ENCODE data around the gene NUP107.

Gene NUP107

DNA sequence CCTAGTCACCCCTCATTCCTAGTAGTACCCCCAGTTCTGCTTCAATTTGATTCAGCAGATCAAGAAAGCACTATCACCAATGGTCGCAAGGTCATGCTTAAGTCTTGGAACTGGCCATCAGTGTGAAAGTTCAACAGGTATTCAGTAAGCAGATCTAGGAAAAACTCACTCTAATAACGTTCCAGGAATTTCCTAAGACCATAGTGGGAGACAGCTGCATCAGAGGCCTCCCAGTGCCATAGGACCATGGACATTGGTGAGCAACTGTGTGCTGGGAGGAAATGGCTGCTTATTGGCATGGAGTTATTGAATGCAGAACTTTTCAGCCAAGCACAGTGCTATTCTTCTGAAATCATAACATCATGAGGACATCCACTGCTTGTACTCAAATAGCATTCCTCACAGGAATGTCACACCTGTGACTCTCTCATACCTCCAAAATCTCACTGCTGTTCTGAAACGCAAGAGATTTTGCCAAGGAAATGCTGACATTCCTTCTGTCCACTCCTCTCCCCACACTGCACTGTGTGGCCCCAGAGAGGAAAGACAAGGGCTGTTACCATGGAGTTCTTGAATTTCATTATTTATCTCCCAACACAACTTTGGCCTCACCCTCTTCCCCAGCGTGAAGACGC lies 90.3 kb downstream of the NUP107 start:
- no peak for DNase-seq

DNA sequence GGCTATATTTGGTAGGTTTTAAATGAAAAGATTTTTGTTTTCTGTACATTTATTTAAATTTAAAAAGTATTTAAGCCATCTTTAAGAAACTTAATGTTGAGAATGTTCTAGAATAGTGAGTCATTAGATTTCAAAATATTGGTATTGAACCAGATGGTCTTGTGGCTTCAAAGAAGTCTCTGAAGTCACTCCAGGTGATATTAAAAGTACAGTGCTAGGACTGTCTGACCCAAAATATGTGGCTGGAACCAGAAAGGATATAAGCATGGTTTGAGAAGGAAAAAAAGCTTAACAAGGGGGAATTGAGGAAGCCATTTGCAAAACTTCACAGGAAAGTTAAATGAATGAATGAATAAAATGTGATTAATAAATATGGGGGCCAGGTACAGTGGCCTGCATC lies 92.5 kb downstream of the NUP107 start:
- no peak for DNase-seq

DNA sequence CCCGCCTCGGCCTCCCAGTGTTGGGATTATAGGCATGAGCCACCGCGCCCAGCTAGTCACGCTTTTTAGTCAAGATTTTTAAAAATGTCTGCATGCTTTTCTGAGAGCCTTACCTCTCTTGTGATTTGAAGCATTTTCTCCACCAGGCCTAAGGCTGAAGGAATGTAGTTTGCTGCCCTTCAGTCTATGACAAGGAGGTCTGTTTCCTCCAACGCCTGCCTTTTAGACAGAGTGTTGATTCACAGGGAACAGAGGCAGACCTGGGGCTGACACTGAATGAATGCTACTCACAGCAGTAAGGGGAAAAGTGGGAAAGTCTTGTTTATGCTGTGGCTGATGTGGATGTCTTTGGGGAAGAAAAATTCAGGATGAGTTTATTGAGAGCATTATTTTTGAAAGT lies 94.0 kb downstream of the NUP107 start:
- DNase-seq = no peak

DNA sequence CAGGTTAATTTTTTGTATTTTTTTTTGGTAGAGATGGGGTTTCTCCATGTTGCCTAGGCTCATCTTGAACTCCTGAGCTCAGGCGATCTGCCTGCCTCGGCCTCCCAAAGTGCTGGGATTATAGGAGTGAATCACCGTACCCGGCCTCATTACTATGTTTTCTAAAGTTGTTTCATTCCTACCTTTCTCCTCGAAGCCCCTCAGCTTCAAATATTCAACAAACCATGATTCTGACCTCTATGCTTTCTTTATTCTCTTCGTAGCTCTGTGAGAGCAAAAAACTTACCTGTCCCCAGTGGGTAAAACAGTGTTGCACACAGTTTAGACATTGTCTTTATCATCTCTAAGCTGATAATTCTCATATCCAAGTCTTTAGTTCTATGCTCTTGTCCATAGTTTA lies 95.0 kb downstream of the NUP107 start:
- DNase-seq = no peak

DNA sequence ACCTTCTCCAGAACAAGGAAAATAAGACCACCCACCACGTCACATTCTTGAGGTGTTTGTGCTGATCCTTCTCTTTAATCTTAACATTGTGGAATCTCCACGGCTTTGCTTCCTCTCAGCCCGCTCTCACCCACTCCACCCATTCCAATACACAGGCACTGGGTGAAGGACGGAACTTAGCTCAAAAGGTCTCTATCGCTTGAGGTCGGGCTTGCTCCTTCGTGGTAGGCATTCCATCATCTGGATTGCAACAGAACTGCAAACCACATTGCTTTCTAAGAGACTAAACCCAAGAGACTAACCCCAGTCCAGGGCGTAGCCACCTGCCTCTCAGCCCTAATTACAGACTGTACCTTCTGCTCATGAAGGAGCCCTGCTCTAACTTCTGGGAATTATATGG lies 97.2 kb downstream of the NUP107 start:
- DNase-seq = peak; percentile 40

DNA sequence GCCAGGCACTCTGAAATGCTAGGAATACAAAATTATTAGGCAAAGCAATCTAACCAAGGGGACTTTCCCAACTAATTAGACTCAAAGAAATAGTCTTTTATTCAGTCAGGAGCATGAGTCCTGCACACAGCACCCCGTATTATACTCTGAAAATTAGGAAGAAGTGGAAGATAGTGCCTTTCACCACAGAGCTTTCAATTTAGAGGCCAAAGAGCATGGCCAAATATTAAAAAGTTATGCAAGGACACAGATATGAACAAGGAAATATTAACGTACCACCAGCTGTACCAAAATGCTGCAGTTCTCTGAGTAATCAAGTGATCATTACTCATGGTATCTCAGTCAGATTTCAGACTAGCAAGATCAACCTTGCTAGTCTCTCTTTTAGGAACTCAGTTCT lies 98.6 kb downstream of the NUP107 start:
- DNase-seq = no peak

DNA sequence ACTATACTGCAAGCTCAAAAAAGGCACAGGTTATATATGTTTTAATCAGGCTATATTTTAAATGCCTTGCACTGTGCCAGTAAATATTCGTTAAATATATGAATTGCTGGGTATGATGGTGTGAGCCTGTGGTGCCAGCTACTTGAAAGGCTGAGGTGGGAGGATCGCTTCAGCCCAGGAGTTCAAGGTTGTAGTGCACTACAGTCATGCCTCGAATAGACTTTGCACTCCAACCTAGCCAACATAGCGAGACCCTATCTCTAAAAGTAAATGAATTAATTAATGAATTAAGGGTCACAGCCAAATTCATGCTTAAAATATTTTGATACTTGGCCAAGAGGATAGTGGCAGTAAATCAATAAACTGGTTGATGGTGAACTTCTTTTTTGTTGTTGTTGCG lies 99.0 kb downstream of the NUP107 start:
- DNase-seq = no peak

DNA sequence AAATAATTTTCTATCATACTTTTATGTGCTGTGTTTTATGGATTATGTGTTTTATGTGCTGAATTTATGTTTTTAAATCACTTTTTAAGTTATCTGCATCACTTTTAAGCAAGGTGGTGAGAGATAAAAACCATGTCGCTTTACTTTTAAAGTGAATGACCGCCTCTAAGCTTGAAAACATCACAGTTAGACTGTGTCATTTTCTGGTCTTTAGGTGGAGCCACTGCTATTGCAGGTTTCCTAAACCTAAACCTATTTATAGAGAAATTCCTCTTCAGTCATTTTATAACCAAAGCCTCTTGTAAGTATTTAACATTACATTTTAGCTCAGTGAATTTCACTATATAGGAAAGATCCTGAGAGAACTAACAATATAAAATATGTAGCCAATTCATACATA lies 100.2 kb downstream of the NUP107 start:
- no peak for DNase-seq

DNA sequence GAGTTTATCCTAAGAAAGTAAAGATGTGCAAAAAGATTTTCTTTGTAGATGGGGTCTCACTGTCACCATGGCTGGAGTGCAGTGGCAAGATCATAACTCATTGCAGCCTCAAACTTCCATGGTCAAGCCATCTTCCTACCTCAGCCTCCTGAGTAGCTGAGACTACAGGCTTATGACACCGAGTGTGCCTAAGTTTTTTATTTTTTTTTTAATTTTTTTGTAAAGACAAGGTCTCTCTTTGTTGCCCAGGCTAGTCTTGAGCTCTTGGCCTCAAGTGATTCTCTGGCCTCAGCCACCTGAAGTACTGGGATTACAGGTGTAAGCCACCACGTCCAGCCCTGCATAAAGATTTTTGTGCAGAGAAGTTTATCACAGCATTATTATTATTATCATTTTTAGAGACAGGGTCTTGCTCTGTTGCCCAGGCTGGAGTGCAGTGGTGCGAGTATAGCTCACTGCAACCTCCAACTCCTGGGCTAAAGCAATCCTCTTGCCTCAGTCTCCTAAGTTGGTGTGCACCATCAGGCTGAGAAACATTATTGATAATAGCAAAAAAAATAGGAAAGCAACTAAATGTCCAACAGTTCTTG lies 101.9 kb downstream of the NUP107 start:
- DNase-seq = no peak

DNA sequence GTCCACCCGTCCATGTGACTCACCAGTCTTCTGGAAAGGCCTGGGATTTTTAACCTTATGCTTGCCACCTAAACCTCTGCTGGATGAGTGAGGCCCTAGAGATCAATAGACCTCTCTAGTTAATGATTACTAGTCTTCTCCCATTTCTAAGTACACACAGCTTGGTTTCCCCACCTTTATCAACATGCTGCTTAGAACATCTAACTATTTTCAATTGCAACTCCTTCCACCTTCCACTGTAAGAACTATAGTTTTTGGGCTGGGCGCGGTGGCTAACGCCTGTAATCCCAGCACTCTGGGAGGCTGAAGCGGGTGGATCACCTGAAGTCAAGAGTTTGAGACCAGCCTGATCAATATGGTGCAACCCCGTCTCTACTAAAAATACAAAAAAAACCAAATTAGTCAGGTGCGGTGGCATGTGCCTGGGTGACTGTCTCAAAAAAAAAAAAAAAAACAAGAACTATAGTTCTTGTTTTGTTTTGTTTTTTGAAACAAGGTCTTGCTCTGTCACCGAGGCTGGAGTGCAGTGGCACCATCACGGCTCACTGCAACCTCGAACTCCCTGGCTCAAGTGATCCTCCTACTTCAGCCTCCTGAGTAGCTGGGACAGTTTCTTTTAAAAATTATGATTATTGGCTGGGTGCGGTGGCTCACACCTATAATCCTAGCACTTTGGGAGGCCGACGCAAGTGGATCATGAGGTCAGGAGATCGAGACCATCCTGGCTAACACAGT lies 102.5 kb downstream of the NUP107 start:
- DNase-seq = no peak

DNA sequence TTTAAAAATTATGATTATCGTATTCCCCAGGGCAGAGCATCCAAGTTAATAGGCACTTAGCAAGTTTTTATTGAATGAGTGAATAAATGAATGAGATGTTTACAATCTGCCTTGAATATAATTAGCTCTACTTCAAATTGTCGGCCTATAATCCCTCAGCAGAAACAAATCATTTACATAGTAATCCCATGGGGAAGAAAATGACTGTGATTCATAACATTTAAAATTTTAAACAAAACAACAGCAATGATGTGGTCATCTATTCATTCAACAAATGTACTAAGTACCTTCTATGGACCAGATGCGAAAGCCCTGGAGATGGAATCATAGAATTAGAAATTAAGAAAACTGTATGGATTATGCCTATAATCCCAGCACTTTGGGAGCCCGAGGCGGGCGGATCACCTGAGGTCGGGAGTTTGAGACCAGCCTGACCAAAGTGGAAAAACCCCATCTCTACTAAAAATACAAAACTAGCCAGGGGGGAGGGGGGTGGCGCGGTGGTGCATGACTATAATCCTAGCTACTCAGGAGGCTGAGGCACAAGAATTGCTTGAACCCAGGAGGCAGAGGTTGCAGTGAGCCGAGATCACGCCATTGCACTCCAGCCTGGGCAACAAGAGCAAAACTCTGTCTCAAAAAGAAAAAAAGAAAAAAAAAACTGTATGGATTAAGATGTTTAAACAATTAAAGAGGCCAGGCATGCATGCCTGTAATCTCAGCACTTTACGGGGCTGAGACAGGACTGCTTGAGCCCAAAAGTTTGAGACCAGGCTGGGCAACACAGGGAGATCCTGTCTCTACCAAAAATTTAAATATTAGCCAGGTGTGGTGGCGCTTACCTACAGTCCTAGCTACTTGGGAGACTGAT lies 103.5 kb downstream of the NUP107 start:
- DNase-seq = no peak

DNA sequence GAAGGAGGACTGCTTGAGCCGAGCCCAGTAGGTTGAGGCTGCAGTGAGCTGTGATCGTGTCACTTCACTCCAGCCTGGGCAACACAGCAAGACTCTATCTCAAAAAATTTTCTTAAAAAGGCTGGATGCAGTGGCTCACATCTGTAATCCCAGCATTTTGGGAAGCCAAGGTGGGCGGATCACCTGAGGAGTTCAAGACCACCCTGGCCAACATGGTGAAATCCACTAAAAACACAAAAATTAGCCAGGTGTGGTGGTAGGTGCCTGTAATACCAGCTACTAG lies 104.1 kb downstream of the NUP107 start:
- DNase-seq = no peak

DNA sequence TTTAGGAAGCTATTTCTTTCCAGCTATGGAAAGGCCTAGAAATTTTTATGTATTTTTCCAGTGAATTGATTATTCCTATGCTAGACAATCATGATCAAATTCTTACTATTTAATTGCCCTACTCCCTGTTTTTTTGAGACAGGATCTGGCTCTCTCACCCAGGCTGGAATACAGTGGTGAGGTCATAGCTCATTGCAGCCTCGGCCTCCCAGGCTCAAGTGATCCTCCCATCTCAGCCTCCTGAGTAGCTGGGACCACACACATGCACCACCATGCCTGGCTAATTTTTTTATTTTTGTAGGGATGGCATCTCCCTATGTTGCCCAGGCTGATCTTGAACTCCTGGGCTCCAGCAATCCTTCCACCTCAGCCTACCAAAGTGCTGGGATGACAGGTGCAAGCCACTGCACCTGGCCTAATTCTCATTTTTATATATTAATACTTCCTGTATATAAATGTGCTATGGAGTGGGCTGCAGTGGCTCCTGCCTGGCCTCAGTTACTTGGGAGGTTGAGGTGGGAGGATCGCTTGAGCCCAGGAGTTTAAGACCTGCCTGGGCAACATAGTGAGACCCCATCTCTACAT lies 105.2 kb downstream of the NUP107 start:
- DNase-seq = no peak

DNA sequence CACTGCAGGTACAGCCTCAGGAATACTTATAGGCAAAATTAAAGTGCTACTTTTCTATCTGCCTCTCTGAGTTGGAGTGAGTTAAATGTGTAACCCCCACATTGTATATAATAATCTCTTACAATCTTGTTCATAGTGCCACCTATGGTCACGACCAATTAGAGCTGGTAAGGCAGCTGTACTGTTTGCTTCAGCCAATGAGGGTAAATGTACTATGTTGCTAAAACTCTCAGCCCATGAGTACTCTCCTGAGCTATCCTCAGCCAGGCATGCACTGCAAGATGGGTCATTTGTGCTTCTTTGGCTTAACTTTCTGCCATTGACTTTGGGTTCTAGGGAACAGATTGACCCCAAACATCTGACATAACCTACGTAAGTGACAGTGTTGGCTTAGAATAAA lies 106.2 kb downstream of the NUP107 start:
- DNase-seq = no peak

DNA sequence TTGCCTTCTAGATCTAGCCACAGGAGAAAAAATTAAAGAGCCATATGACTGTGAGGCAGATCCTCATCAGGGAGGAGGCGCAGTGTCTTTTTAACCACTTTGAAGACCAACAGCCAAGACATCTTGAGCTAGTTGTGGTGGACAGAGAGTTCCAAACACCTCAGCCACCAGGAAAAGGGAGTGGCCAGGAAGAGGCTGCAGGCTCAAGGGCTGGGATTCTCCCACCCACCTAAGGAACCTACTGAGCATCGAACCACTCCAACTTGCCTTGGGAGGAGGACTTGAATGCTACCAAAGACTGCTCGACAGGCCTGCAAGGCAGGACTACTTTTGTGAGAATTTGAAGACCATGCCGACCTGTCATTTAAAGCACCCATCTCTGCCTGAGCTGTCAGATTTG lies 106.7 kb downstream of the NUP107 start:
- DNase-seq = no peak

DNA sequence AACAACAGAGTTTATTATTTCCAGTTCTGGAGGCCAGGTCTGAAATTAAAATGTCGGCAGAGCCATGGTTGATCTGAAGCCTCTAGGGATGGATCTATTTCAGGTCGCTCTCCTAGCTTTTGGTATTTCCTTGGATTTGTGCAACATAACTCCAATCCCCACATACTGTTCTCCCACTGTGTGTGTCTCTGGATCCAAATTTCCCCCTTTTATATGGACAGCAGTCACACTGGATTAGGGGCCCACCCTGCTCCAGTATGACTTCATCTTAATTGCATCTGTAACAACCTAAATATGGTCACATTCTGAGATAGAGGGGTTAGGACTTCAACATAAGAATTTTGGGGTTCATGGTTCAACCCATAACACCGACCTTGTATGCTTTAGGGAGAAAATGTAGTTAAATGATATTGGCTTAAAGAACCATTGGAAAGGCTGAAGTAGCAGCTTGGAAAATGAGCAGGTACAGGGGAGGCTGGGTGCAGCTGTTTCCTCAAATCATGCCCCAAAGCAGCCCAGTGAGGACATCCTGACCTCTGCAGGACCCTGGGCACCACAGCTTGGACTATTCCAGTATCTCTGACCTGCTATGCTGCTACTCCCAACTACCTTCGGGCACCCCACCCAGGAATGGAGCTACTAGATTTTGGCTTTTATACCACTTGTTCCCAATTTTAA lies 107.3 kb downstream of the NUP107 start:
- DNase-seq = no peak

DNA sequence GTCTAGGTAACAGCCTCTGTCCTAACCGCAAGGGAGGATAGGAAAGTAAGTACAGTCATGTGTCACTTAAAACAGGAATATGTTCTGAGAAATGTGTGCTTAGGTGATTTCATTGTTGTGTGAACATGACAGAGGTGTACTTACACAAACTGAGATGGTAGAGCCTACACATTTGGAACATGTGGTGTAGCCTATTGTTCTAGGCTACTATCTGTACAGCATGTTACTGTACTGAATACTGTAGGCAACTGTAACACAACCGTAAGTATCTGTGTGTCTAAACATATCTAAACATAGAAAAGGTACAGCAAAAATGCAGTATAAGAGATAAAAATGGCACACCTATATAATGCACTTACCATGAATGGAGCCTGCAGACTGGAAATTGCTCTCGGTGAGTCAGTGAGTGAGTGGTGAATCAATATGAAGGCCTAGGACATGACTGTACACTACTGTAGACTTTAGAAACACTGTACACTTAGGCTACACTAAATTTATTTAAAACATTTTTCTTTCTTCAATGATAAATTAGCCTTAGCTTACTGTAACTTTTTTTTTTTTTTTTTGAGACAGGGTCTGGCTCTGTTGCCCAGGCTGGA lies 108.0 kb downstream of the NUP107 start:
- DNase-seq = no peak

Measured in femur (tissue), 1 donor.